Endothelial cell of umbilical vein (primary cell): ENCODE measurements around the gene SH3RF3. TPM values are rescaled to one million over a fixed set of nuclear protein-coding genes. Genes with fewer than 3 reads are reported as not detected.

Source experiments
- BruUV-seq: library from RNA; stranded (reverse); fragments of 400-500 nt; replicated peaks from 2 replicates; lab custom pipeline; 2021; lab: Mats Ljungman, UMichigan
- CTCF ChIA-PET: fragments of 300-600, 350-600 bp; sonication (Branson Sonifier 250); formaldehyde crosslinking; loops from one replicate; lab custom pipeline; 2021; ENCODE audit warnings: antibody characterized with exemption, inconsistent platforms; lab: Charles Lee
- POLR2A ChIA-PET: fragments of 300-600, 350-600 bp; sonication (Branson Sonifier 250); formaldehyde crosslinking; loops from one replicate; lab custom pipeline; 2021; ENCODE audit warnings: antibody characterized with exemption, inconsistent platforms; lab: Charles Lee
- DNase-seq: peaks from one replicate; pipeline ENCODE4 v3.0.0-alpha.2; 2011; ENCODE audit warnings: low read depth, low spot score
- FAIRE-seq: peaks from 2 replicates; lab custom pipeline; 2011; peaks lifted over from hg19 to GRCh38; lab: Jason Lieb, UNC
- H2AFZ ChIP-seq: 2 replicates; pipeline ENCODE4 v1.6.0; 2012; ENCODE audit warnings: low read depth, low read length, control low read depth, inconsistent platforms
- H3K27ac ChIP-seq: 2 replicates; pipeline ENCODE4 v1.5.1; 2011; ENCODE audit warnings: low read depth, mild to moderate bottlenecking, control low read depth, low read length, moderate library complexity; ENCODE audit not compliant: insufficient read depth
- H3K27me3 ChIP-seq, 2 experiments: 2 replicates each; pipeline versions ENCODE4 v1.6.0 to v1.6.1; 2011; ENCODE audit warnings: low read length in 2 of 2, mixed read lengths in 1 of 2; ENCODE audit not compliant: control insufficient read depth in 2 of 2, insufficient read depth in 2 of 2
- H3K36me3 ChIP-seq, 2 experiments: 2 replicates in 1 of 2; 3 replicates in 1 of 2; pipeline ENCODE4 v1.5.1; 2011; ENCODE audit warnings: low read length in 2 of 2, mild to moderate bottlenecking in 1 of 2, moderate library complexity in 1 of 2; ENCODE audit not compliant: control insufficient read depth in 2 of 2, insufficient read depth in 2 of 2; ENCODE audit errors: extremely low read depth in 1 of 2
- H3K4me1 ChIP-seq: 3 replicates; pipeline ENCODE4 v1.5.1; 2011; ENCODE audit warnings: mild to moderate bottlenecking, low read length; ENCODE audit not compliant: control insufficient read depth, insufficient read depth; ENCODE audit errors: extremely low read depth
- H3K4me2 ChIP-seq: 2 replicates; pipeline ENCODE4 v1.6.1; 2011; ENCODE audit warnings: low read length, control low read depth, mixed read lengths; ENCODE audit not compliant: insufficient read depth
- H3K4me3 ChIP-seq, 3 experiments: fragments of 200-600 bp in 1 of 3; sonication (generic), shearing (Covaris generic) in 1 of 3; replicated peaks in 1 of 3; 2 replicates each; pipeline ENCODE4 v1.5.1; 2011 to 2016; ENCODE audit warnings: control low read depth in 3 of 3, low read length in 3 of 3, mild to moderate bottlenecking in 2 of 3, inconsistent platforms in 1 of 3, low read depth in 1 of 3, moderate library complexity in 1 of 3; ENCODE audit not compliant: insufficient read depth in 1 of 3
- H3K79me2 ChIP-seq: 2 replicates; pipeline ENCODE4 v1.6.0; 2012; ENCODE audit warnings: low read length, inconsistent platforms; ENCODE audit not compliant: control insufficient read depth, insufficient read depth
- H3K9ac ChIP-seq: replicated peaks from 2 replicates; pipeline ENCODE3; 2011; ENCODE audit warnings: low read length, control low read depth; ENCODE audit not compliant: insufficient read depth; ENCODE audit errors: extremely low read depth
- H3K9me1 ChIP-seq: replicated peaks from 3 replicates; pipeline ENCODE4 v1.6.0; 2011; ENCODE audit warnings: mild to moderate bottlenecking, low read length; ENCODE audit not compliant: control insufficient read depth, insufficient read depth; ENCODE audit errors: extremely low read depth
- H3K9me3 ChIP-seq: replicated peaks from 2 replicates; pipeline ENCODE4 v1.5.1; 2012; ENCODE audit warnings: low read length, inconsistent platforms; ENCODE audit not compliant: control insufficient read depth, insufficient read depth
- H4K20me1 ChIP-seq: replicated peaks from 2 replicates; pipeline ENCODE3; 2011; ENCODE audit warnings: mild to moderate bottlenecking, low read length; ENCODE audit not compliant: control insufficient read depth, insufficient read depth; ENCODE audit errors: extremely low read depth
- CTCF ChIP-seq, 2 donors: IDR thresholded peaks; 1 replicate in 1 of 2; 2 replicates in 1 of 2; pipeline ENCODE4 v1.5.1; 2011; ENCODE audit warnings: low read length in 2 of 2, mild to moderate bottlenecking in 2 of 2, moderate library complexity in 2 of 2, control low read depth in 1 of 2, inconsistent platforms in 1 of 2, low read depth in 1 of 2; ENCODE audit not compliant: insufficient read depth in 1 of 2; ENCODE audit errors: extremely low read depth in 1 of 2
- EZH2 ChIP-seq: IDR thresholded peaks from 2 replicates; pipeline ENCODE4 v1.6.1; 2012; ENCODE audit warnings: borderline replicate concordance, low read depth, mild to moderate bottlenecking, moderate library complexity, low read length, inconsistent platforms; ENCODE audit not compliant: severe bottlenecking
- FOS ChIP-seq: IDR thresholded peaks from 2 replicates; pipeline ENCODE4 v1.6.1; 2011; ENCODE audit warnings: mild to moderate bottlenecking, low read length, moderate library complexity, borderline replicate concordance; ENCODE audit not compliant: insufficient read depth
- GATA2 ChIP-seq: IDR thresholded peaks from 2 replicates; pipeline ENCODE4 v1.7.0; 2011; ENCODE audit warnings: low read depth, mild to moderate bottlenecking, moderate library complexity, mixed read lengths, low read length; ENCODE audit not compliant: insufficient read length, insufficient read depth
- JUN ChIP-seq: IDR thresholded peaks from 2 replicates; pipeline ENCODE4 v1.6.1; 2011; ENCODE audit warnings: borderline replicate concordance, low read depth; ENCODE audit not compliant: insufficient read length, insufficient read depth
- MAX ChIP-seq: IDR thresholded peaks from 2 replicates; pipeline ENCODE4 v1.6.1; 2011; ENCODE audit not compliant: insufficient read depth, insufficient read length
- MYC ChIP-seq: IDR thresholded peaks from one replicate; pipeline ENCODE4 v1.6.1; 2011; ENCODE audit warnings: mild to moderate bottlenecking, low read depth, low read length
- POLR2A ChIP-seq: IDR thresholded peaks from 2 replicates; pipeline ENCODE4 v1.6.1; 2012; ENCODE audit warnings: low read depth, mild to moderate bottlenecking, control low read depth, low read length
- POLR2AphosphoS5 ChIP-seq: IDR thresholded peaks from 2 replicates; pipeline ENCODE4 v1.6.1; 2012; ENCODE audit warnings: low read depth, mild to moderate bottlenecking, control low read depth, low read length, moderate library complexity; ENCODE audit not compliant: insufficient read depth
- dilution Hi-C: fragments of 300-500 bp; cut with MboI; formaldehyde crosslinking; loops from one replicate; pipeline ENCODE4 v1.15.0; 2019; ENCODE audit warnings: low sequenced_read_pairs; ENCODE audit not compliant: extremely low pct_ligation_motif_present
- intact Hi-C: fragments of 100-400 bp; cut with micrococcal nuclease; formaldehyde crosslinking; loops from one replicate; pipeline ENCODE4 v1.10.0; 2022
- polyA plus RNA-seq, 4 experiments: library from polyadenylated mRNA; depleted of rRNA in 3 of 4; stranded (reverse) in 3 of 4; unstranded in 1 of 4; fragments of >200 nt; gene quantifications; 2 replicates each; pipeline versions ENCODE4 v1.2.1 to v1.2.3, GENCODE V29; 2011 to 2012; ENCODE audit warnings: missing spikeins in 1 of 4
- total RNA-seq: library from RNA; stranded (reverse); gene quantifications from 2 replicates; pipeline ENCODE4 v1.2.3, GENCODE V29; 2021

The SH3RF3 gene
- total and polyA plus RNA-seq, 2 donors (not counting 3 experiments of a cell fraction or from before 2014, with no cell fraction given), result 3.8 to 14.7 TPM

- ChIA-PET POLR2A (no interaction called here), CTCF (interaction anchor here (0.6 kb wide), 1 partner anchor 56 kb away, joined by 3 read pairs; no protein-coding TSS in a partner anchor)
- Histone ChIP-seq H3K9me3 (no peaks in the 10 kb centered on the region), H3K4me2 (no peak overlapping the region), H2AFZ (no peak overlapping the region), H3K4me1 (no peaks in the 10 kb centered on the region), H3K4me3 (no peak overlapping the region), H3K36me3 (no peaks in the 10 kb centered on the region), H3K9ac (no peak overlapping the region), H3K79me2 (no peaks in the 10 kb centered on the region), H4K20me1 (no peaks in the 10 kb centered on the region), H3K9me1 (no peaks in the 10 kb centered on the region), H3K27ac (no peak overlapping the region), H3K27me3 (no peaks in the 10 kb centered on the region)
- dilution Hi-C loops (no loop called here), intact Hi-C loops (no loop called here)
- TF ChIP-seq EZH2, result no peak
- TF ChIP-seq MYC, result no peak
- TF ChIP-seq FOS, result no peak
- TF ChIP-seq POLR2A, result no peak
- DNase-seq (no peak), FAIRE-seq (no peak)
- no TSS peak for BruUV-seq
These were observed 325.9 kb downstream of the SH3RF3 start for GRCh38 chr2:109454765-109455394.

GRCh38 chr2:109455731-109456691, 327.0 kb downstream of the SH3RF3 start:
- no peaks in the 10 kb centered on the region for H4K20me1 ChIP-seq
- POLR2A ChIA-PET, result no interaction called here
- intact Hi-C loops, result no loop called here
- no peaks in the 10 kb centered on the region for H3K9me1 ChIP-seq
- FAIRE-seq (no peak), DNase-seq (no peak)
- H3K27ac ChIP-seq, result no peak overlapping the region
- H3K36me3 ChIP-seq, result no peaks in the 10 kb centered on the region
- H3K4me3 ChIP-seq, result no peak overlapping the region
- no peak overlapping the region for H2AFZ ChIP-seq
- TF ChIP-seq CTCF (IDR thresholded peaks at IDR 0.05; ENCODE audit: extremely low read depth in 1 of 2, insufficient read depth in 1 of 2, low read depth in 1 of 2, low read length in 2 of 2) (no peak), POLR2A (no peak), POLR2AphosphoS5 (no peak), MYC (no peak), MAX (no peak), EZH2 (no peak), JUN (no peak), GATA2 (no peak), FOS (no peak)
- H3K4me1 ChIP-seq, result no peaks in the 10 kb centered on the region
- CTCF ChIA-PET, result no interaction called here
- H3K79me2 ChIP-seq, result no peaks in the 10 kb centered on the region
- no peaks in the 10 kb centered on the region for H3K27me3 ChIP-seq
- H3K9me3 ChIP-seq, result no peaks in the 10 kb centered on the region
- no TSS peak for BruUV-seq
- dilution Hi-C loops, result no loop called here
- H3K4me2 ChIP-seq, result no peak overlapping the region
- no peak overlapping the region for H3K9ac ChIP-seq
